Neural cell (in vitro differentiated cells): ENCODE data around the gene GSTO2. TPM values are rescaled to one million over a fixed set of nuclear protein-coding genes. Genes with fewer than 3 reads are reported as not detected.
A peak's percentile ranks its signal among the peaks of the same experiment; 100 is the strongest.

Source experiments
- H2AFZ ChIP-seq: fragments of 200-600, 300-800 bp; sonication (generic), shearing (Covaris generic); 2 replicates; pipeline ENCODE4 v1.6.0; 2014; ENCODE audit warnings: low read depth, mild to moderate bottlenecking, antibody characterized with exemption, low read length, moderate library complexity
- H3F3A ChIP-seq: fragments of 200-600 bp; shearing (Covaris generic); 2 replicates; pipeline ENCODE4 v1.6.1; 2016; ENCODE audit warnings: mild to moderate bottlenecking, moderate library complexity, mixed read lengths, antibody characterized with exemption, low read length; ENCODE audit not compliant: insufficient read depth, poor library complexity, severe bottlenecking
- H3K27ac ChIP-seq: fragments of 200-600, 300-800 bp; sonication (generic), shearing (Covaris generic); 2 replicates; pipeline ENCODE4 v1.5.1; 2014; ENCODE audit warnings: mild to moderate bottlenecking, low read length, moderate library complexity
- H3K27me3 ChIP-seq: fragments of 300-800, 200-600 bp; sonication (generic), shearing (Covaris generic); 2 replicates; pipeline ENCODE4 v1.6.0; 2014; ENCODE audit warnings: mild to moderate bottlenecking, low read depth, low read length, moderate library complexity; ENCODE audit not compliant: insufficient read depth
- H3K36me3 ChIP-seq: fragments of 300-800, 200-600 bp; sonication (generic), shearing (Covaris generic); 2 replicates; pipeline ENCODE4 v1.5.1; 2014; ENCODE audit warnings: mild to moderate bottlenecking, antibody characterized with exemption, low read length, moderate library complexity; ENCODE audit not compliant: insufficient read depth
- H3K4me2 ChIP-seq: fragments of 300-800, 200-600 bp; sonication (generic), shearing (Covaris generic); 2 replicates; pipeline ENCODE4 v1.6.0; 2014; ENCODE audit warnings: mild to moderate bottlenecking, low read length
- H3K4me3 ChIP-seq: fragments of 300-800, 200-600 bp; sonication (generic), shearing (Covaris generic); 2 replicates; pipeline ENCODE4 v1.5.1; 2014; ENCODE audit warnings: mild to moderate bottlenecking, low read length, moderate library complexity
- H3K79me2 ChIP-seq: fragments of 200-600 bp; shearing (Covaris generic); replicated peaks from 2 replicates; pipeline ENCODE4 v1.6.0; 2014; ENCODE audit warnings: mild to moderate bottlenecking, low read length, moderate library complexity; ENCODE audit not compliant: insufficient read depth
- H3K9ac ChIP-seq: fragments of 300-800, 200-600 bp; sonication (generic), shearing (Covaris generic); 2 replicates; pipeline ENCODE4 v1.6.1; 2016; ENCODE audit warnings: mild to moderate bottlenecking, low read length, mixed read lengths
- H3K9me2 ChIP-seq: fragments of 200-600 bp; shearing (Covaris generic); 2 replicates; pipeline ENCODE4 v1.6.1; 2016; ENCODE audit warnings: mild to moderate bottlenecking, low read length, mixed read lengths; ENCODE audit not compliant: insufficient read depth
- H3K9me3 ChIP-seq: fragments of 200-600, 300-800 bp; sonication (generic), shearing (Covaris generic); 2 replicates; pipeline ENCODE4 v1.6.1; 2016; ENCODE audit warnings: mild to moderate bottlenecking, mixed run types, low read length, moderate library complexity, mixed read lengths
- H4K20me1 ChIP-seq: fragments of 200-600 bp; shearing (Covaris generic); 2 replicates; pipeline ENCODE4 v1.6.1; 2016; ENCODE audit warnings: mild to moderate bottlenecking, mixed run types; ENCODE audit not compliant: insufficient read depth
- EP300 ChIP-seq: fragments of 450-650 bp; conservative IDR thresholded peaks from 2 replicates; pipeline ENCODE4 v1.6.1; 2014; ENCODE audit warnings: antibody characterized with exemption, mild to moderate bottlenecking, moderate library complexity; ENCODE audit not compliant: poor library complexity, severe bottlenecking
- EZH2 ChIP-seq: fragments of 200-600, 300-800 bp; shearing (Covaris generic), sonication (generic); IDR thresholded peaks from 2 replicates; pipeline ENCODE4 v1.6.1; 2014; ENCODE audit warnings: antibody characterized with exemption, low read length, borderline replicate concordance, mild to moderate bottlenecking; ENCODE audit not compliant: insufficient read depth, poor library complexity, severe bottlenecking
- MXI1 ChIP-seq: fragments of 450-650 bp; conservative IDR thresholded peaks from 2 replicates; pipeline ENCODE4 v1.6.1; 2014; ENCODE audit warnings: antibody characterized with exemption, mild to moderate bottlenecking; ENCODE audit not compliant: poor library complexity, severe bottlenecking
- POLR2AphosphoS5 ChIP-seq: IDR thresholded peaks from 2 replicates; pipeline ENCODE4 v1.6.1; 2012
- RAD21 ChIP-seq: fragments of 450-650 bp; conservative IDR thresholded peaks from 2 replicates; pipeline ENCODE4 v1.6.1; 2014; ENCODE audit warnings: antibody characterized with exemption, mild to moderate bottlenecking, moderate library complexity
- REST ChIP-seq: IDR thresholded peaks from 2 replicates; pipeline ENCODE4 v1.6.1; 2012; ENCODE audit warnings: borderline replicate concordance
- SMC3 ChIP-seq: fragments of 450-650 bp; conservative IDR thresholded peaks from 2 replicates; pipeline ENCODE4 v1.6.1; 2014; ENCODE audit warnings: antibody characterized with exemption, mild to moderate bottlenecking, moderate library complexity; ENCODE audit not compliant: poor library complexity
- TAF1 ChIP-seq: IDR thresholded peaks from 2 replicates; pipeline ENCODE4 v1.6.1; 2012; ENCODE audit warnings: low read depth
- polyA minus RNA-seq: library from RNA; depleted of rRNA, polyadenylated mRNA; stranded (reverse); fragments of >200 nt; gene quantifications from 2 replicates; pipeline ENCODE4 v1.2.3, GENCODE V29; 2014
- polyA plus RNA-seq: library from polyadenylated mRNA; depleted of rRNA; stranded (reverse); fragments of >200 nt; gene quantifications from 2 replicates; pipeline ENCODE4 v1.2.3, GENCODE V29; 2014
- TF ChIP-seq, protein P1 (sequence below): fragments of 450-650 bp; IDR thresholded peaks from 2 replicates; pipeline ENCODE4 v1.5.1; 2014; ENCODE audit warnings: antibody characterized with exemption, mild to moderate bottlenecking, moderate library complexity; ENCODE audit not compliant: poor library complexity, severe bottlenecking

The GSTO2 gene
- polyA plus RNA-seq: 0.53 and 2.2 TPM in 2 replicates
- polyA minus RNA-seq: 0.97 and 1.6 TPM in 2 replicates

DNA sequence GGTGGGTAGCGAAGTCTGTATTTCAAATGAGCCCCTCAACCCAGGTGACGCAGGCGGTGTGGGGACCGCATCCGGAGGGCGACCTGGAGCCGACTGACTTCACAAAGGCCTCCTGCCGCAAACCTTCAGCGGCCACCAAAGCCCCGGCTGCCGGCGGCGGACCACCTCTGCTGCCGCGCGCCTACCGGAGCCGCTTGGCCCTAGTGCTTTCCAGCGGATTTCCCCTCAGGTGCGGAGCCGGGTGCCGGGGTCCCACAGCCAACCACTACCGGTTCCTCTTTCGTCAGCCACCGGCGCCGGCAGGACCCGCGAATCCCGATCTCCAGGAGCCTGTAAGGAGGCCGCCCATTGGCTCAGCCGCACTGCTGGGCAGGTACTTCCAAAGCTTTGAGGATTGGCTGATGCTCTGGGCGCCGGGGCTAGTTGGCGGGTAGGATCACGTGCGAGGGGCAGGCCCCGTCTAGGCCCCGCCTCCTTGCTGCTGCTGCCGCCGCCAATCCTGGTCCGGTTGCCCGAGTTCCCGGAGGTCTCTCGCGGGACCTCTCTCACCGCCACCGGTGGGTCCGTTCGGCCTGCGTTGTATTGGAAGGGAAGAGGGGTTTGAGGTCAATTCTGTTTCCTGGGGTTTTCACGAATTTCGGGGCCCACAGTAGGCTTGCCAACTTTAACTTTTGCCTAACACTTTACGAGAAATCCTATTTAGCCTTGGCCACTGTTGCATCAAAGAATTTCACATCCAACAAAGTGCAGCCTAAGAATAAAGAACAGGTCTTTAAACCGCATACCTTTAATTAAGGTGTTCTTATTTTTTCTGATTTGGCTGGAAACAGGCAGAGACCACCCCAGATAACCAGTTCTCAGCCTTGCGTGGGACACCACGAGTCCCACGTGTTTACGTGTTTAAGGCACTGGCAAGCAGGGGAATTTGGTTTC lies at the start of gene GSTO2:
TSS of gene GSTO2 (plus strand) at position 472 of the 933 bp plus-strand sequence. CDS start 5,732 bp downstream, outside the sequence.
- Histone ChIP-seq H3K27me3 (peaks cover 1% of the 10 kb centered on the region), H3K9ac (peak within 1 kb of the TSS; percentile 75), H3K79me2 (peaks cover 18% of the 10 kb centered on the region), H3F3A (no peaks in the 10 kb centered on the region), H3K9me2 (no peaks in the 10 kb centered on the region), H3K4me3 (peak within 1 kb of the TSS; percentile 69), H3K36me3 (no peaks in the 10 kb centered on the region), H4K20me1 (no peaks in the 10 kb centered on the region), H3K27ac (peak within 1 kb of the TSS; percentile 77), H2AFZ (peak within 1 kb of the TSS; percentile 99), H3K9me3 (no peaks in the 10 kb centered on the region), H3K4me2 (peak within 1 kb of the TSS; percentile 92)
- TF ChIP-seq, protein P1, sequence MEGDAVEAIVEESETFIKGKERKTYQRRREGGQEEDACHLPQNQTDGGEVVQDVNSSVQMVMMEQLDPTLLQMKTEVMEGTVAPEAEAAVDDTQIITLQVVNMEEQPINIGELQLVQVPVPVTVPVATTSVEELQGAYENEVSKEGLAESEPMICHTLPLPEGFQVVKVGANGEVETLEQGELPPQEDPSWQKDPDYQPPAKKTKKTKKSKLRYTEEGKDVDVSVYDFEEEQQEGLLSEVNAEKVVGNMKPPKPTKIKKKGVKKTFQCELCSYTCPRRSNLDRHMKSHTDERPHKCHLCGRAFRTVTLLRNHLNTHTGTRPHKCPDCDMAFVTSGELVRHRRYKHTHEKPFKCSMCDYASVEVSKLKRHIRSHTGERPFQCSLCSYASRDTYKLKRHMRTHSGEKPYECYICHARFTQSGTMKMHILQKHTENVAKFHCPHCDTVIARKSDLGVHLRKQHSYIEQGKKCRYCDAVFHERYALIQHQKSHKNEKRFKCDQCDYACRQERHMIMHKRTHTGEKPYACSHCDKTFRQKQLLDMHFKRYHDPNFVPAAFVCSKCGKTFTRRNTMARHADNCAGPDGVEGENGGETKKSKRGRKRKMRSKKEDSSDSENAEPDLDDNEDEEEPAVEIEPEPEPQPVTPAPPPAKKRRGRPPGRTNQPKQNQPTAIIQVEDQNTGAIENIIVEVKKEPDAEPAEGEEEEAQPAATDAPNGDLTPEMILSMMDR: peak; percentile 30
- peak; percentile 67 for TF ChIP-seq POLR2AphosphoS5
- TF ChIP-seq RAD21: peak; percentile 17
- peak; percentile 84 for TF ChIP-seq MXI1
- TF ChIP-seq REST: peak; percentile 74
- peak; percentile 32 for TF ChIP-seq SMC3
- peak; percentile 70 for TF ChIP-seq TAF1
- TF ChIP-seq EZH2: no peak
- TF ChIP-seq EP300: peak; percentile 50

DNA sequence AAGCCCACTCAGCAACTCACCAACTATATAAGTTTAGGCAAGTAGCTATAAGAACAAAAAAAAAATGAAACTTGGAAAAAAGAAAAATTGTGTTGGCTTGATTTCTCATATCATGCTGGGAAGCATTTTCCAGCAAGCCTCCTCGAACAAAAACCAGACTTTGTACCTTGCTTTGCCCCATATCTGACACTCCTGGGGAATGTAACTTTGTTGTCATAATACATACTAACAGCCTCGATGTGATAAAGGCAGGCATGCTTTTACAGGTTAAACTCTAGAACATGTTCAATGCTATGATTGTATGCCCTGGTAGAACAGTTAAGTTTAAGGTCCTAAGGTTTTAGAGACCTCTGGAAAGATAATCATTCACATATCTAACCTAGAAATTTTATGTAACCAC lies 48.5 kb upstream of the GSTO2 start:
- no peaks in the 10 kb centered on the region for H3F3A ChIP-seq
- no peaks in the 10 kb centered on the region for H3K79me2 ChIP-seq
- no peaks in the 10 kb centered on the region for H3K36me3 ChIP-seq
- H3K9ac ChIP-seq: no peak overlapping the region
- H2AFZ ChIP-seq: no peak overlapping the region
- no peak for TF ChIP-seq EP300
- no peak for TF ChIP-seq RAD21
- no peak for TF ChIP-seq SMC3
- TF ChIP-seq REST: no peak
- no peak for TF ChIP-seq EZH2
- no peak for TF ChIP-seq TAF1
- no peak for TF ChIP-seq POLR2AphosphoS5
- TF ChIP-seq MXI1: no peak
- TF ChIP-seq, protein P1: no peak
- H3K4me3 ChIP-seq: no peak overlapping the region
- no peaks in the 10 kb centered on the region for H3K27me3 ChIP-seq
- no peaks in the 10 kb centered on the region for H3K9me3 ChIP-seq
- no peaks in the 10 kb centered on the region for H4K20me1 ChIP-seq
- H3K27ac ChIP-seq: no peak overlapping the region
- H3K4me2 ChIP-seq: no peak overlapping the region
- H3K9me2 ChIP-seq: no peaks in the 10 kb centered on the region
